NCI-H2107 treated with DMSO at 0.1 percent for 48 hours (cell line): ENCODE results near the gene KSR2.

Source experiments
- DNase-seq: peaks from one replicate; lab custom pipeline; 2025; ENCODE audit not compliant: unreplicated experiment; lab: John Stamatoyannopoulos, UW

Gene KSR2

GRCh38 chr12:117968151-117968789 lies 520 bp downstream of the KSR2 start:
- no peak for DNase-seq

GRCh38 chr12:117967512-117967911 lies 1.3 kb downstream of the KSR2 start:
- DNase-seq: peak; percentile 57

- DNase-seq: no peak
Measured at GRCh38 chr12:117967043-117967442, 1.7 kb downstream of the KSR2 start.

- peak; percentile 84 for DNase-seq
Measured at GRCh38 chr12:117966511-117966910, 2.3 kb downstream of the KSR2 start.

GRCh38 chr12:117963836-117964235 lies 5.0 kb downstream of the KSR2 start:
- DNase-seq: no peak

- no peak for DNase-seq
Measured at GRCh38 chr12:117936722-117937484, 31.9 kb downstream of the KSR2 start.

GRCh38 chr12:117933545-117933944 lies 35.2 kb downstream of the KSR2 start:
- no peak for DNase-seq

- no peak for DNase-seq
Measured at GRCh38 chr12:117926391-117926899, 42.3 kb downstream of the KSR2 start.

GRCh38 chr12:117921929-117922777 lies 46.6 kb downstream of the KSR2 start:
- no peak for DNase-seq

GRCh38 chr12:117919479-117919878 lies 49.3 kb downstream of the KSR2 start:
- DNase-seq: no peak

GRCh38 chr12:117914686-117915085 lies 54.1 kb downstream of the KSR2 start:
- no peak for DNase-seq

- DNase-seq: no peak
Measured at GRCh38 chr12:117912756-117913155, 56.0 kb downstream of the KSR2 start.

GRCh38 chr12:117908411-117908810 lies 60.4 kb downstream of the KSR2 start:
- no peak for DNase-seq

- DNase-seq: peak; percentile 54
Measured at GRCh38 chr12:117907108-117907689, 61.6 kb downstream of the KSR2 start.

GRCh38 chr12:117904051-117904450 lies 64.7 kb downstream of the KSR2 start:
- no peak for DNase-seq

- no peak for DNase-seq
Measured at GRCh38 chr12:117903110-117903840, 65.5 kb downstream of the KSR2 start.

GRCh38 chr12:117901631-117902030 lies 67.2 kb downstream of the KSR2 start:
- DNase-seq: no peak

GRCh38 chr12:117900561-117900960 lies 68.2 kb downstream of the KSR2 start:
- DNase-seq: no peak

- peak; percentile 11 for DNase-seq
Measured at GRCh38 chr12:117897372-117898161, 71.2 kb downstream of the KSR2 start.

- DNase-seq: no peak
Measured at GRCh38 chr12:117896009-117896408, 72.8 kb downstream of the KSR2 start.
